HepG2 (cell line): Measurements from ENCODE around the gene RNF8. TPM values are rescaled to one million over a fixed set of nuclear protein-coding genes. Genes with fewer than 3 reads are reported as not detected.

Experiments
- ATAC-seq: fragments of 200-7000 bp; cut with Tn5 transposase; 3 replicates; pipeline ENCODE4 v1.9.1; 2020; ENCODE audit warnings: mild to moderate bottlenecking, moderate library complexity
- BruUV-seq: library from RNA; stranded (reverse); fragments of 400-500 nt; replicated peaks from 2 replicates; lab custom pipeline; 2021; lab: Mats Ljungman, UMichigan
- CTCF ChIA-PET: fragments of 300-600 bp; formaldehyde crosslinking; extraction: SDS; loops from one replicate; lab custom pipeline; 2021; ENCODE audit warnings: low total read pairs, inconsistent platforms, low intra/inter-chr PET ratio; lab: Yijun Ruan, JAX
- POLR2A ChIA-PET: fragments of 350-600 bp; sonication (Branson Sonifier 250); formaldehyde crosslinking; loops from one replicate; lab custom pipeline; 2020; ENCODE audit warnings: antibody characterized with exemption, inconsistent platforms; lab: Yijun Ruan, JAX
- DNase-seq: peaks from one replicate; pipeline ENCODE4 v3.0.0-alpha.2; 2015; ENCODE audit warnings: low spot score
- FAIRE-seq: peaks from 3 replicates; lab custom pipeline; 2011; peaks lifted over from hg19 to GRCh38; lab: Jason Lieb, UNC
- H2AFZ ChIP-seq: one replicate; pipeline ENCODE4 v1.6.1; 2011; ENCODE audit warnings: low read length, inconsistent platforms
- H3K27ac ChIP-seq: fragments of 300-600 bp; 3 replicates; pipeline ENCODE4 v1.8.0; 2011; ENCODE audit warnings: mixed run types, mild to moderate bottlenecking, mixed read lengths, low read length, inconsistent platforms; ENCODE audit not compliant: insufficient read depth; ENCODE audit errors: extremely low read length
- H3K27me3 ChIP-seq, 2 experiments: fragments of 200-600 bp in 1 of 2; 2 replicates in 1 of 2; 3 replicates in 1 of 2; pipeline versions ENCODE4 v1.6.0 to v1.8.0; 2011; ENCODE audit warnings: low read length in 2 of 2, mild to moderate bottlenecking in 2 of 2, moderate library complexity in 2 of 2, inconsistent platforms in 1 of 2; ENCODE audit not compliant: insufficient read depth in 2 of 2, control insufficient read depth in 1 of 2
- H3K36me3 ChIP-seq, 2 experiments: fragments of 200-600 bp in 1 of 2; replicated peaks in 1 of 2; 2 replicates in 1 of 2; 3 replicates in 1 of 2; pipeline versions ENCODE4 v1.5.1 to v1.8.0; 2011; ENCODE audit warnings: low read length in 2 of 2, inconsistent platforms in 1 of 2; ENCODE audit not compliant: insufficient read depth in 2 of 2, control insufficient read depth in 1 of 2
- H3K4me1 ChIP-seq: 2 replicates; pipeline ENCODE4 v1.5.1; 2012; ENCODE audit warnings: low read length, inconsistent platforms; ENCODE audit not compliant: insufficient read depth
- H3K4me2 ChIP-seq: 2 replicates; pipeline ENCODE4 v1.6.0; 2011; ENCODE audit warnings: low read depth, low read length, inconsistent platforms
- H3K4me3 ChIP-seq, 3 experiments: fragments of 200-600 bp in 1 of 3; sonication (generic), shearing (Covaris generic) in 1 of 3; replicated peaks in 1 of 3; 2 replicates each; pipeline ENCODE4 v1.5.1; 2011 to 2016; ENCODE audit warnings: low read length in 3 of 3, inconsistent platforms in 2 of 3, low read depth in 2 of 3, mild to moderate bottlenecking in 2 of 3, control low read depth in 1 of 3, mixed read lengths in 1 of 3; ENCODE audit not compliant: insufficient read depth in 1 of 3
- H3K79me2 ChIP-seq: one replicate; pipeline ENCODE4 v1.6.1; 2011; ENCODE audit warnings: low read length, inconsistent platforms; ENCODE audit not compliant: insufficient read depth
- H3K9ac ChIP-seq: 2 replicates; pipeline ENCODE4 v1.6.0; 2011; ENCODE audit warnings: mild to moderate bottlenecking, low read depth, low read length, inconsistent platforms; ENCODE audit not compliant: insufficient read depth
- H3K9me3 ChIP-seq: 2 replicates; pipeline ENCODE4 v1.5.1; 2012; ENCODE audit warnings: mild to moderate bottlenecking, low read length
- H4K20me1 ChIP-seq: 2 replicates; pipeline ENCODE4 v1.6.0; 2011; ENCODE audit warnings: inconsistent platforms, mild to moderate bottlenecking, low read length, moderate library complexity; ENCODE audit not compliant: insufficient read depth
- CHCHD3 ChIP-seq: sonication (generic); formaldehyde crosslinking; IDR thresholded peaks from 2 replicates; pipeline ENCODE4 v1.8.0; 2022; ENCODE audit warnings: mild to moderate bottlenecking, missing genetic modification reagents, moderate library complexity
- ISL2 ChIP-seq: sonication (generic); formaldehyde crosslinking; IDR thresholded peaks from 2 replicates; pipeline ENCODE4 v1.5.0; 2020; ENCODE audit warnings: missing genetic modification reagents
- RFX1 ChIP-seq: fragments of 450-650 bp; IDR thresholded peaks from 2 replicates; pipeline ENCODE4 v1.6.1; 2017
- ZBTB46 ChIP-seq: sonication (generic); formaldehyde crosslinking; IDR thresholded peaks from 2 replicates; pipeline ENCODE4 v1.4.0; 2020; ENCODE audit warnings: mild to moderate bottlenecking, missing genetic modification reagents, borderline replicate concordance
- ZFP90 ChIP-seq: sonication (generic); formaldehyde crosslinking; IDR thresholded peaks from 2 replicates; pipeline ENCODE4 v1.8.0; 2022; ENCODE audit warnings: missing genetic modification reagents, mild to moderate bottlenecking, inconsistent platforms, borderline replicate concordance
- ZNF142 ChIP-seq: sonication (generic); formaldehyde crosslinking; IDR thresholded peaks from 2 replicates; pipeline ENCODE4 v1.4.0; 2020; ENCODE audit warnings: missing genetic modification reagents
- WGBS: methylation state at CpG from one replicate; pipeline ENCODE4 v1.1.6; 2017; ENCODE audit warnings: low lambda C conversion rate; 5-methylcytosine and 5-hydroxymethylcytosine counted together
- in situ Hi-C: cut with HindIII; loops from 2 replicates; pipeline ENCODE4 v1.10.0; 2017; ENCODE audit warnings: low pct_unique_long_range_greater_than_20kb; ENCODE audit not compliant: extremely low pct_ligation_motif_present
- intact Hi-C: fragments of 100-400 bp; cut with micrococcal nuclease; formaldehyde crosslinking; loops from one replicate; pipeline ENCODE4 v1.10.0; 2022; ENCODE audit not compliant: unreplicated experiment
- polyA plus RNA-seq, 8 experiments: library from polyadenylated mRNA; depleted of rRNA in 3 of 8; stranded (reverse) in 7 of 8; unstranded in 1 of 8; fragments of >200 nt; fragmentation: Illumina TruSeq in 4 of 8; extraction: Trizol in 4 of 8; gene quantifications; 2 replicates each; pipeline versions ENCODE4 v1.2.1 to v1.2.3, GENCODE V29; 2011 to 2016; ENCODE audit warnings: low read depth in 4 of 8, missing spikeins in 1 of 8, mixed read lengths in 1 of 8; ENCODE audit not compliant: insufficient read depth in 1 of 8
- total RNA-seq, 5 experiments: library from RNA; depleted of rRNA; stranded (reverse); fragments of >200 nt; fragmentation: Illumina TruSeq; extraction: Trizol; gene quantifications; 2 replicates each; pipeline ENCODE4 v1.2.3, GENCODE V29; 2016; ENCODE audit warnings: low read depth in 1 of 5

The RNF8 gene
- total and polyA plus RNA-seq, 2 of the 13 experiments (the other 11 are each of a cell fraction or from before 2014, with no cell fraction given) = 21.8 to 47.6 TPM

GRCh38 chr6:37392821-37393220 lies 39.0 kb downstream of the RNF8 start (continued):
- no peak for TF ChIP-seq ZNF142 (CRISPR knock-in tag)

- H3K27me3 ChIP-seq = no peaks in the 10 kb centered on the region
- no peak overlapping the region for H3K27ac ChIP-seq
- TF ChIP-seq ZFP90 (no peak), CHCHD3 (no peak), RFX1 (no peak), ZBTB46 (CRISPR knock-in tag) (no peak), ISL2 (CRISPR knock-in tag) (no peak)
- TF ChIP-seq, all 625 proteins: peak for 0
- BruUV-seq = no TSS peak
- CTCF ChIA-PET = no interaction called here
- in situ Hi-C loops (no loop called here), intact Hi-C loops (no loop called here)
- Histone ChIP-seq H3K36me3 (peaks cover 6 to 36% of the 10 kb centered on the region in 2 experiments; a peak in 4 of 5 replicates), H3K4me3 (no peak overlapping the region), H3K4me1 (no peaks in the 10 kb centered on the region), H4K20me1 (no peaks in the 10 kb centered on the region), H3K79me2 (no peaks in the 10 kb centered on the region), H3K9me3 (no peaks in the 10 kb centered on the region), H3K9ac (no peak overlapping the region), H3K4me2 (no peak overlapping the region), H2AFZ (no peak overlapping the region)
- POLR2A ChIA-PET = no interaction called here
- FAIRE-seq = no peak
- DNase-seq = no peak
- no peak for ATAC-seq
- 90% methylated on average over 1 of the region's 1 CpG for WGBS
These were observed 39.7 kb downstream of the RNF8 start for GRCh38 chr6:37393381-37393929.
